ENCODE measurements around the gene CARS1.

The CARS1 gene

DNA sequence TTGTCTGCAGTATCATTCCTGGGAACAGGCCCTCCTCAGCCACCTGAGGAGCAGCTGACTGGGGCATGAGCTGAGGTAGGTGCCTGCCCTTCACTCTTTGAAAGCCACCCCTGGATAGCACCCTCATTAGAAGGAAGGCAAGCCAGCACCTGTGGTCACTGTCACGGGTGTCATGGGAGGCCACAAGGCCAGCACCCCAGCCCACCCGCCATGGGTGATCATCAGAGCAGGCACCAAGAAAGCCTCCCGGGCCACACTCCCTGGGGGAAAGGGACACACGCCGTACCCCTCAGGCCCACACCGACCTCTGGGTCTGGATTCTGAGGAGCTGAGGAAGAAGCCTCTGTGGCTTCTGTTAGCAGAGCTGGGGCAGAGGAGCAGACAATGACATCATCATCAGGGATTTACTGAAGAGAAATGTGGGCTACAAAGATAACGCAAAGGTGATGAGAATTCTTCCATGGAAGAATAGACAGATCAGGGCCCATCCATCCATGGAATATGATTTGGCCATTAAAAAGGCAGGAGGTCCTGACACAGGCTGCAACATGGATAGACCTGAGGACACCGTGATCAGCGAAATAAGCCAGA, 48.4 kb downstream of the CARS1 start:
- DNase-seq (ENCODE audit: low spot score) = no peak

- no peak for DNase-seq (ENCODE audit: low spot score)
Observed at GRCh38 chr11:3007404-3008010, 49.7 kb downstream of the CARS1 start.

DNA sequence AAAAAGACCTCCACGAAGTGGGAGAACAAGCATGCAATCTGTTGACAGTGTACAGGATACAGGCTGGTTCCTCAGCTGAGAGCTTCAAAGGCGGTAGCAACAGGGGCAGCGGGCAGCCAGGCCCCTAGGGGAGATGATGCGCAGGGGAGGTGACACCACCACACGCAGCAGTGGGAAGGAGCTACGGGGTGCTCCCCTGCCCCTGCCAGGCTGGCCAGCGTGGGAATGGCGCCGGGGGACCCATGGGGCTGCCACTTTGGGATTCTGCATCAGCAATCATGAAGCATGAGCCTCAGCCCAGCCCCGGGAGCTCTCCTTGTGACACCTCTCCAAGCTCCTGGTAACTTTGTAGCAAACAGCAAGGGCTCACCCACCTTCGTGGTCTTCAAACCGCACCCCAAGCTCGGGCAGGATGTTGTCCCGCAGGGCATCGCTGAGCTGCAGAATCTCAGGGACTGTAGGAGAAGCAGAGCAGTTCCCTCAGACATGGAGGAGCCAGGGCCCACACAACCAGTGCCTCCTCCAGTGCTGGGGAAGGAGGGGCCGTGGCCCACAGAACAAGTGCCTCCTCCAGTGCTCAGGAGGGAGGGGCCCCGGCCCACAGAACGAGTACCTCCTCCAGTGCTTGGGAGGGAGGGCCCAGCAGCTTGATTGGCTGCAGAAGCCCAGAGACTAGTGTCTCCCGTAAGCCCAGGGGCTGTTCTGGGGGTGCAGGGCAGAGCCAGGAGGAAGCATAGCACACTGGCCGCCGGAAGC, 50.5 kb downstream of the CARS1 start:
- DNase-seq (ENCODE audit: low spot score) = no peak

DNA sequence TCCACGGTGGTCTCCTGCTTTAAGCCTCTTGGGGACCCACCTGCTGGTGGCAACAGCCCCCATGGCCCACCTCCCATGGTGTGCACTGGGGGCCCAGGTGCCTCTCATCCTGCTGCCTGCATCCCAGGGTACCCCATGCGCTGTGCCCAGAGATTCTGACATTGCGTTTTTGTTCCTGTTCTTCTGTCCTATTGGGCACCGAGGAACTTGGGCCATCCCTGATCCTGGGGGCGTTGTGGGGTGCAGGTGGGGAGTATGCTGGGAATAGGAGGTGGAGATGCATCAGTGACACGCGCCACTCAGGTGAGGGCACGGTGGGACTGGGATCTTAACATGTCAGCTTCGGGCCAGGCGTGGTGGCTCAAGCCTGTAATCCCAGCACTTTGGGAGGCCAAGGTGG, 52.7 kb downstream of the CARS1 start:
- no peak for DNase-seq (ENCODE audit: low spot score)

- DNase-seq (ENCODE audit: low spot score) = no peak
Observed at GRCh38 chr11:3003396-3004231, 53.6 kb downstream of the CARS1 start.

GRCh38 chr11:3002871-3003270, 54.4 kb downstream of the CARS1 start:
- no peak for DNase-seq (ENCODE audit: low spot score)

DNA sequence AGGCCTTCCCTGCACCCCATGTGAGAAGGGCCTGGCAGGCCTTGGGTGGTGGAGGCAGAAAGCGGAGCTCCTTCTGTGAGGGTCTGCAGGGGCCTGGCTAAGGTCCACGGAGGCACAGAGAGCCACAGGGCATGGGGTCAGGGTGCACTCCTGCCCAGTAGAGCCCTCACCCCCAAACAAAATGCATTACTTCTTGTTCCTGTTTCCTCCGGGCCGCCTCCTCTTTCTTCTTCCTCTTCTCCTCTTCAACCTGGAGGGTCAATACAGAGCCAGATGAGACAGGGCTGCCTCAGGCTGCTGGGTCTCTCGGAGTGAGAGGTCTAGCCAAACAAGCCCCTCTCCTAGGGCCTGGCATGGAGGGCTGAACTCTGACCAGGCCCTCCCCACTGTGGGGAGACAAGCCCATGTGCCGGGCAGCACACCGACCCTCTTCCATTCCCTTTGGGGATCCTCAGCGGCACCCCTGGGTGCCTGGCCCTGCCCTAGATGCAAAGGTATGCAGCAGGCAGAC, 54.8 kb downstream of the CARS1 start:
- no peak for DNase-seq (ENCODE audit: low spot score)

DNA sequence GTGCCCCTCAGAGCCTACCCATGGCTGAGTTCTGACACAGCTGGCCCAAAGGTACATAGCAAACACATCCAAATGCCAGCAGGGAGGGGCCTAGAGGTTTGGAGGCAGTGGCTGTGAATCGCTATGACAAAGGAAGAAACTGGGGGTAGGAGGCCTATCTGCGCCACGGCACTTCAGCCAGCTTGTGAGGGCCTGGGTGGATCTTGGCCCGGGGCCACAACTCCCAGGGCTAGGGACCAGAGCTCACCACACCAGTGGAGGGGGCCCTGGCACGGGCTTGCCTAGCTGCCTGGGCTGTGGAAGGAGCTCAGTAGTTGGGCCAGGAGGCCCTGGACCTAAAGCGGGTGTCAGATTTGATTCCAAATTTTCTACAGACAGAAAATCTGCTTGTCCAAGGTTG, 55.7 kb downstream of the CARS1 start:
- DNase-seq (ENCODE audit: low spot score) = no peak

GRCh38 chr11:3000032-3000961, 56.9 kb downstream of the CARS1 start:
- no peak for DNase-seq (ENCODE audit: low spot score)

GRCh38 chr11:2999464-2999998, 57.7 kb downstream of the CARS1 start:
- DNase-seq (ENCODE audit: low spot score) = no peak

DNA sequence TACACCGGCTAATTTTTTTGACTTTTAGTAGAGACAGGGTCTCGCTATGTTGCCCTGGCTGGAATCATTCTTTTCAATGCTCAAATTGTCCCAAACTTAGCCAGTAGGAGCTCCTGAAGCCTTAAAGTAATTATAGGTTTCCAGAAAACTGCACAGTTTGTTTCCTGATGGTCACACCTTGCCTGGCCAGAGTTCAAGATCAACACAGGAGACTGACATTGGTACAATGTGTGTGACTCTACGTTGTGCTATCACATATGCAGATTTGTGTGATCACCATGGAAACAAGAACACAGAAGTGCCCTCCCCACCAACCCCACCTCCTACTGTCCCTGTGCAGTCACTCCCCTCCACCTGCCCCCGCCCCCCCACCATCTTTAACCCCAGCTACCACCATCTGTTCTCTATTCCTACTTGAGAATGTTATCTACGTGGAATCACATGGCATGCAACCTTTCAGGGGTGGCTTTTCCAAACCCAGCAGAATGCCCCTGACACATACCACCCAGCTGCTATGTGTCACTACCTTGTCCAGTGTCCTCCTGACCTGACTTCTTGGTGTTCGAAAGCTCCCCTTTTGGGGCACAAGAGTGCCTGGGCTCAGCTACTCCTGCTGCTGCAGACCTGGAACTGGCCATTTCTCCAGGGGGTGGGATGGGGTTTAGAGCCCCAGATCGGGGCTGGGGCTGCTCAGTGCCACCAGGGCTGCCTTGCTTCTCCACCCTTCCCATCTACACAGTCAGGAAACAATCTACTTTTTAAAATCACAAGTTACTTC, 59.0 kb downstream of the CARS1 start:
- DNase-seq (ENCODE audit: low spot score) = no peak

GRCh38 chr11:2997406-2997805, 59.8 kb downstream of the CARS1 start:
- DNase-seq (ENCODE audit: low spot score) = no peak

DNA sequence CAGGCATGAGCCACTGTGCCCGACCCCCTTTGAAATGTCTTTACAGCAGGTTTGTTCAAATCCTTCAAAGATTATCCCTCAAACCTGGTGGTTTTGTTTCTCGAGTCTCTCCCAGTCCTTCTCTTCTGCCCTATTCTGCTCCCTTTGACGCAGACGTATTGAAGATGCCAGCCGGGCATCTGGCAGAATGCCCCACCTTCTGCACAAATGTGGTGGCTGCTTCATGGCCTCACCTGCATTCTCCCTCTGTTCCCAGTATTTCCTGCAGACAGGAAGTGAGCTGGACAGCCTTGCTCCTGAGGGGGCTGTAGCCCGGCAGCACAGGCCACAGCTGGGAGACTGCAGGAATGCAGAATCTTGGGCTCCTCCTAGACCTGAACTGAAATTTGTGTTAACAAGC, 60.2 kb downstream of the CARS1 start:
- no peak for DNase-seq (ENCODE audit: low spot score)

- DNase-seq (ENCODE audit: low spot score) = no peak
Observed at GRCh38 chr11:2995893-2996554, 61.2 kb downstream of the CARS1 start.

GRCh38 chr11:2995031-2995561, 62.1 kb downstream of the CARS1 start:
- DNase-seq (ENCODE audit: low spot score) = no peak

- no peak for DNase-seq (ENCODE audit: low spot score)
Observed at GRCh38 chr11:2994336-2994730, 62.9 kb downstream of the CARS1 start.

- DNase-seq (ENCODE audit: low spot score) = no peak
Observed at GRCh38 chr11:2992997-2993325, 64.3 kb downstream of the CARS1 start.

- DNase-seq (ENCODE audit: low spot score) = peak; percentile 98
Observed at GRCh38 chr11:2992234-2992996, 64.8 kb downstream of the CARS1 start, which contains the start of gene NAP1L4. TSS of gene NAP1L4 (minus strand) at chr11:2992329. CDS start at chr11:2979220, 13,109 bp downstream.

All from ecto neural progenitor cell (in vitro differentiated cells).